NCI-H69 (cell line): ENCODE results near the gene NCS1.
"Not testable (repeated sequence)": the region's sequence is repeated elsewhere in the genome, so short reads cannot be mapped to it uniquely, and the experiment has no call there.

Experiments used
- DNase-seq: peaks from one replicate; lab custom pipeline; 2025; lab: John Stamatoyannopoulos, UW

The NCS1 gene

GRCh38 chr9:130264414-130265350 lies 92.5 kb downstream of the NCS1 start:
- DNase-seq, result no peak

DNA sequence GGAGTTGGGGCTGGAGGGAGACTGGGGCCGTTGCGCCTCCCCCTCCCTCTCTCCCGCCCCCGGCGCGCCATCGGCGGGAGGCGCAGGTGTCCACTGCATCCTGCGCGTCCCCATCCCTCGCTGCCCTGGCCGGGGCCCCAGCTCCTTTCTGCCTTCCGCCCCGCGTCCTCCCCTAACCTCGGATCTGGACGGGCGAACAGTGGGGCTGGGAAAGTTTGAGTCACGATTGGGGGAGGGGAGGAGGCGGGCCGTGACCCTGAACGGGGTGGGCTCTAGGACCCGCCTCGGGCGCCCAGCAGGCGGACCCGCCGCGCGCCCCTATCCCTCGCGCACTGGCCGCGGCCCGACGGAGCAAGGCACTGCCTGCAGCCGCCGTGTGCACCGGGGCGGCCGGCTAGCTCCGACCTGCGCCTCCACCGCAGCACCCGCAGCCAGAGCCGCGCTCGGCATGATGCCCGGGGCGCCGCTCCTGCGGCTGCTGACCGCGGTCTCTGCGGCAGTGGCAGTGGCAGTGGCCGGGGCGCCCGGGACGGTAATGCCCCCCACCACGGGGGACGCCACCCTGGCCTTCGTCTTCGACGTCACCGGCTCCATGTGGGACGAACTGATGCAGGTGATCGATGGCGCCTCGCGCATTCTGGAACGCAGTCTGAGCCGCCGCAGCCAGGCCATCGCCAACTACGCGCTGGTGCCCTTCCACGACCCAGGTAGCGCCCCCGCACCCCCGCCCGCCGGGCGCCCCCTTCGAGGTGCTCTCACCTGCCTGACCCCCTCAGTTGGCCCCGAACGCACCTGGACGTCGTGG lies 93.4 kb downstream of the NCS1 start, which contains the start of gene HMCN2:
HMCN2 (plus strand) TSS at position 330 of the 805 bp plus-strand sequence; CDS start at position 449, 119 bp downstream.
- peak; percentile 48 for DNase-seq

GRCh38 chr9:130266236-130267098 lies 94.3 kb downstream of the NCS1 start:
- DNase-seq, result no peak

DNA sequence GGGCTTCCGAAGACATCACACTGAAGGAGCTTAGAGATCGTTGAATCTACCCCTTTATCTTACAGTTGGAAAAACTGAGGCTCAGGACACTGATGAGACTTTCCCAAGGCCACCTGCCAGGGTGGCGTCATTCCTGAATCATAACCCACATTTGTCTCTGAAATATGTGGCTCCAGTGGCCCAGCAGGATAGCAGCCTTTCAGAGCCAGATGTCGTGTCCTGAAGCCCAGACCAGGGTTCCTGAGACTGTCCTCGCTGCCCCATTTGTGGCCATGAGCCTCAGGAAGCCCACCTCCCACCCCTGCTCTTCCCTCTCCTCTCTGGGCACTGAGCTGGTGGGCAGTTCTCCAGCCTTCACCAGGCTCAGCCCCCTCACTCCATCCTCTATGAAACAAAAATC lies 95.7 kb downstream of the NCS1 start:
- peak; percentile 38 for DNase-seq

DNA sequence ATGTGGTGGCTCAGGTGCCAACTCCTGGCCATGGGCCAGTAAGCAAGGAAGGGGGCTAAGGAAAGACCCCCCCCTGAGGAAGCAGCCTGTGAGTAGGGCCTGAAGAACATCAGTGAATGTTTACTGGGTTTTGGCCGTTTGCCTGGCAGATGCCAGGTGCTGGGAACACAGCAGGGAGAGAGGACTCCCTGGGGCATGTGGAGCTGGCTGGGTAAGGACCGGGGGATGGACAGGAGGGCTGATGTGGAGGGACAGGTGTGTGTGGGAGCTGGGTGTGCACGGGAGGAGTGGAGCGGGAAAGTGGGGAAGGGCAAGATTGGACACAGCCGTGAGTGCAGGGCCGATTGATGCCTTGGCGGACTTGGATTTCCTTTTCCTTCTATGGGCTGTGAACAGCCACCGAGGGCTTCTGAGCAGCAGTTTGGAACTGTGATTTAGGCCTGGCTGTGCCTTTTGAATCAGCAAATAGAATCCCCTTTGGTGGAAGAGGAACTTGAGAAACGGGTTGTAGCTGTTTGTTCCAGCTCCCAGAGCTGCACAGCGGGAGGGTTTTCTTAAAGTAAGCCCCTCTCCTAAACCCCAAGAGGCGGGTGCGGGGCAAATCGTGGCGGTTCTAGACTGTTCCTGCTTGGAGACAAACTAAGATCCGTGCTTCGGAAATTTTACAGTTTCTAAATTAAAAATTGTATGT lies 96.5 kb downstream of the NCS1 start:
- DNase-seq, result peak; percentile 90

DNA sequence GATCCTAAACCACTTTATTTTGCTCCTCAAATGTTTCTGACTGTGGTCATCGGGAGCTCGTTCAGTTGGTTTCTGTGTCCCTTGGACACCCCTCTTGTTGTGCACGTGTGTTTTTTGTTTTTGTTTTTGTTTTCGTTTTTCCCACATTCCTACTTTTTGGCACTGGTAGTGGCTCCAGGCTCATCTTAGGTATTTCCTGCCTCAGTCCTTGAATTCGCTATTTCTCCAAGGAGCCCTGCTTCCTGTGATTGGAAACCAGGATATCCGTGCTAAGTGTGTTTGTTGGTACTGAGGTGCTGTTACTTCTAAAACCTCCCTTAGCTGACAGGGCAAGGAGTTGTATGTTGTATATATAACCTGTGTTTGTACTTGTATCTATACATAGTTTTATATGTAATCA lies 99.3 kb downstream of the NCS1 start:
- DNase-seq, result no peak

DNA sequence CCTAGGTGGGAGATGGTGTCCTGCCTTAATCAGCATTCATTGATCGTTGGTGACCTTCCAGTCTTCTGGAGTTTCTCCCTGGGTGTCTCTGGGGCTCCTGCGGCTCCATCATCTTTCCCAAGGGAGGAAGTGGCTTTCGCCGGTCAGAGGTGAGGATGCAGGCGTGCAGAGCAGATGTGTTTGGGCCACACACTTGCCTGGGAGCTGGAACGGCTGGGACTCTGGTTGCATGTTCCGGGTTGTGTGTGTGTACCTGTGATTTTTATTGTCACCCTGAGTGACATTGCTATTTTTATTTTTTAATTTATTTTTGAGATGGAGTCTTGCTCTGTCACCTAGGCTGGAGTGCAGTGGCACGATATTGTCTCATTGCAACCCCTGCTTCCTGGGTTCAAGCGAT lies 103.0 kb downstream of the NCS1 start:
- DNase-seq, result no peak

DNA sequence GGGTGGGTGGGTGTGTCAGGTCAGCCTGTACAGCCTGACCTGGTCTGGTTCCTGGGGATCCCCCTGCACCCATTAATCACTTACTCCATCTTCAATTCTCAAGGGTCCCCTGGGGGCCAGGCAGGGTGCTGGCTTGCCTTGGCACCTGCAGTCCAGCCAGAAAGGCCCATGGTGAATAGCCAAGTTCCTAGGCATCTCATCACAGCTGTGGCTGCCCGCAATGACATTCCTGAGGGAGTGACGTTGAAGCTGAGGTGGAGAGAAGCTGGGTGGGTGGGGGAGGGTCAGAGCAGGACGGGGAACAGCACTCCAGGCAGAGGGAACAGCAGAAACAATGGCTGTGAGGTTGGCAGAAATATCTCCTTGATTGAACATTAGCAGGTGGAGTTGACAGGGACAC lies 103.9 kb downstream of the NCS1 start:
- DNase-seq, result no peak

DNA sequence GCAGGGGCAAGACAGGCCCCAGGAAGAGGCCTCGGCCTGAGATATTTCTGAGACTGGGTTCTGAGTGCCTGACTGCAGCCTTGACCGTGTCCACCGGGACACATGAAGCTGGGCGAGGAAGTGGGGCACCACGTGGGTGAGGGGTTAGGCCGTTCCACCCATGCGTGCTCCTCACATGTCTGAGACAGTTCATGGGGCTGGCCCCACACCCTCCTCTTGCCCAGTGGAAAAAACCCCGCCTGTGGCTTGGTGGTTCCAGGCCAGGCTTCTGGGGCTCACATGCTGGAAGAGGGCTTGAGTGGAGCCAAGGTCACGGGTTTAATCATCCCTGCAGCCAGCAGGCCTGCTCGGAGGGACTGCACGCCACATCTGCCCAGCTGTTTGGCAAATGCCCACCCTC lies 104.8 kb downstream of the NCS1 start:
- no peak for DNase-seq

DNA sequence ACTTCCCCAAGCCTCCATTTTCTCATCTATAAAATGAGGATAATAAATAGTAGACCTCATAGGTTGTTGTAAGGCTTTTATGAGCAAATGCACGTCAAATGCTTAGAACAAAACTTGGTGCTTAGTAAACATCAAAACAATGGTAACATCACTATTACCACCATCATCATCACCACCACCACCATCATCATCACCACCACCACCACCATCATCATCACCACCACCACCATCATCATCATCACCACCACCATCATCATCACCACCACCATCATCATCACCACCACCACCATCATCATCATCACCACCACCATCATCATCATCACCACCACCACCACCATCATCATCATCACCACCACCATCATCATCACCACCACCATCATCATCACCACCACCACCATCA lies 105.3 kb downstream of the NCS1 start:
- not testable (repeated sequence) for DNase-seq

DNA sequence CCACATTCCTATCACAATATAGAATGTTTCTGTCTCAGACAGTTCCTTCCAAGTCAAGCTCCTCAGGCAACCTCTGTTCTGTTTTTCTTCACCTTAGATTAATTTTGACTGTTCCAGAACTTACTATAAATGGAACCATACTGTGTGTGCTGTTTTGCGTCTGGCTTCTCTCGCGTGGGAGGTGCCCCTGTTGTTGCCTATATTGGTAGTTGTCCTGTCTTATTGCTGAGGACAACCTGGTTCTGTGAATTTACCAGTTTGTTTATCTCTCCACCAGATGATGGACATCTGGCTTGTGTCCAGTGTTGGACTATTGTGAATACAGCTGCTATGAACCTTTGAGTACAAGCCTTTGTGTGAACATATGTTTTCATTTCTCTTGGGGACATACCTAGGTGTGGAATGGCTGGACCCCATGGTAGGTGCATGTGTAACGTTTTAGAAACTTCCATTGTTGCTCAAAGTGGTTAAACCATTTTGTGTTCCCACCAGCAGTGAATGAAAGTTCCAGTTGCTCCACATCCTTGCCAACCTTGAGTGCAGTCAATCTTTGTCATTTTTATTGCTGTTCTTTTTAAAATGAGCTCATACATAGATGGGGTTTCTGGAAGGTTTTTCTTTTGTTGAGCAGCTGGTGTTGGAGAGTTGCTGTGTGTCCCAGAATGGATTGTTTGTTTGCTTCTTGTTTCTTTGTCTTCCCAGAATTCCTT lies 111.5 kb downstream of the NCS1 start:
- peak; percentile 49 for DNase-seq

- no peak for DNase-seq
Observed at GRCh38 chr9:130284249-130284625, 112.0 kb downstream of the NCS1 start.

DNA sequence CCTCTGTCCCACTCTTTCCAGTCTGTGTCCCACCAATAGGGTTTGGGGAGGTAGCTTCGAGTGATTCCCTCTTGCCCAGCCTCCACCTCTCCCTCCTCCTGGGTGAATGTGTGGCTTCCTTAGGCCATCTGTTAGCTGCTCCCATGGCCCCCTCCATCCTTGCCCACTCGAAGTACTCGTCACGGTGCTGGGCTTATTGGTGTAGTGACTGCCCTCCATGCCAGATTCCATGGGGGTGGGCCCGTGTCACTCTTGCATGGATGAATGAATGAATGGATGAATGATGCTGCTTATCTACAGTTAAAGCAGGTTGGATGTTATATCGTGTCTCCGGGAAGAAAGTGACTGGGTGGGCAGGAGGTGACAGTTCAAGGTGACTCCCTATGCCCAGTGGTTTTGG lies 112.5 kb downstream of the NCS1 start:
- no peak for DNase-seq

DNA sequence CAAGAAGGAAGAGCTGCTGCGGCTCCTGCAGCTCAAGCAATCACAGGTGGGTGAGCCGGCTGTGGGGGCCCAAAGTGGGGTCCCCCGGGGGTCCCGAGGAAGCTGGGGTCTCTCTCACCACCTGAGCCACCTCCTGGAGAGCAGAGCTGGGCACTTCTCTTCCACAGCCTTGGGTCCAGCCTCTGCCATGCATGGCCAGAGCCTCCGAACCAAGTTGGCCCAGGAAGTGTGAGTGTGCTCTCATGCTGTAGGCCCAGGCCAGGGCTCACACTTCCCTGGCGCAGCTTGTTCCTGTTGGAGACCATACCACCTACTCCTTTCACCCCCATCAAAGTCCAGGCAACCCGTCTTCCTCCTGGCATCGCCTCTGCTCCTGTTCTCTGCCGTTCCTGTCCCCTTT lies 113.1 kb downstream of the NCS1 start:
- DNase-seq, result no peak

- DNase-seq, result no peak
Observed at GRCh38 chr9:130286072-130286770, 114.0 kb downstream of the NCS1 start.
